Muscle layer of colon (tissue), 2 donors: ENCODE data around the gene MBNL1.
A peak's percentile ranks its signal among the peaks of the same experiment; 100 is the strongest.
"Not testable (repeated sequence)": the region's sequence is repeated elsewhere in the genome, so short reads cannot be mapped to it uniquely, and the experiment has no call there.

Experiments
- H3K27ac ChIP-seq: one replicate; pipeline ENCODE4 v1.7.0; 2013; ENCODE audit warnings: low read depth, mild to moderate bottlenecking, low read length, moderate library complexity
- H3K27me3 ChIP-seq, 2 donors: one replicate each; pipeline ENCODE4 v1.7.0; 2013; ENCODE audit warnings: low read length in 2 of 2, mild to moderate bottlenecking in 2 of 2; ENCODE audit not compliant: insufficient read depth in 2 of 2, control insufficient read depth in 1 of 2
- H3K36me3 ChIP-seq: one replicate; pipeline ENCODE4 v1.7.0; 2013; ENCODE audit warnings: mild to moderate bottlenecking, low read length; ENCODE audit not compliant: insufficient read depth
- H3K4me1 ChIP-seq: one replicate; pipeline ENCODE4 v1.7.0; 2013; ENCODE audit warnings: mild to moderate bottlenecking, low read length; ENCODE audit not compliant: insufficient read depth
- H3K4me3 ChIP-seq, 2 donors: one replicate each; pipeline ENCODE4 v1.7.0; 2013; ENCODE audit warnings: low read length in 2 of 2, low read depth in 1 of 2, mild to moderate bottlenecking in 1 of 2, moderate library complexity in 1 of 2
- H3K9ac ChIP-seq: one replicate; pipeline ENCODE4 v1.7.0; 2013; ENCODE audit warnings: low read length
- H3K9me3 ChIP-seq: one replicate; pipeline ENCODE4 v1.7.0; 2013; ENCODE audit warnings: mild to moderate bottlenecking, low read length
- donor health status: abdominal sarcoma.
- donor health status: Adenocarcinoma of cecum.

MBNL1 gene

DNA sequence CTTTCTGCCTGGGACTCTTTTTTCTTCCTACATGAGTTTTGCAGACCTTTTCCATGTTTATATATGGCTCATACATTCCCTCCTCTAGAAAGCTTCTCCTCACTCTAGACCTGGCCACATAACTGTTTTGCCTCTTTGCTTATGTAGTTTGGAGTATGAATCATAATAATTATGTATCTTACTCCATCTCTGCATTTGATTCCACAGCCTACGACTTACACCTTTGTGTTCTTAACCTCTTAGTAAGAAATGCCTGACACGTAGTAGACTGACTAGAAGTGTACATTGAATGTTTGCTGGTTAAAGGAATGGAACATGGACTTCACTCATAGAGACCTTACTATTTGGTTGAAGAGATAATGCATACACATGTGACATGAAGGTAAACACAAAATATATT, 56.4 kb downstream of the MBNL1 start:
- no peaks in the 10 kb centered on the region for H3K27me3 ChIP-seq
- H3K4me1 ChIP-seq, result peaks cover 44% of the 10 kb centered on the region
- no peak overlapping the region for H3K4me3 ChIP-seq
- no peak overlapping the region for H3K27ac ChIP-seq
- no peaks in the 10 kb centered on the region for H3K9me3 ChIP-seq
- no peak overlapping the region for H3K9ac ChIP-seq
- H3K36me3 ChIP-seq, result no peaks in the 10 kb centered on the region

GRCh38 chr3:152327203-152327602, 58.5 kb downstream of the MBNL1 start:
- no peaks in the 10 kb centered on the region for H3K27me3 ChIP-seq
- H3K9me3 ChIP-seq, result no peaks in the 10 kb centered on the region
- peak overlapping the region; percentile 31 for H3K27ac ChIP-seq
- no peak overlapping the region for H3K9ac ChIP-seq
- peaks cover 45% of the 10 kb centered on the region for H3K4me1 ChIP-seq
- peaks cover 3% of the 10 kb centered on the region for H3K36me3 ChIP-seq
- no peak overlapping the region for H3K4me3 ChIP-seq

DNA sequence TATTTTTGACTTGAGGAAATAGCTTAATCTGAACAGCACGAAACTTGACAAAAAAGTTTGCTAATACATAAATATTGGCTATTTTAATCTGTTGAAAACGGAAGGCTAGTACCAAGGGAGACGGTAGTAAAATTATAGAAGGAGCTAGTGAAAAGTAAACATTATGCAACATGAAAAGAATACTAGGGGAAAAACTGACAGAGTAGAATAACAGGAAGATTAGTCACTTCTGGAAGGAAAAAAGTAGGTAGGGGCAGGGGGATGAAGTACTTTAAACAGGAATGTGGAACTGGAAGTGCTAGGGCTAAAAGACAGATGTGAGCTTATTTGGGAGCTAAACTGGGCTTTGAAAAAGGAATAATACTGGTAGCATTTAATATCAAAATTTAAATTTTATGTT, 60.1 kb downstream of the MBNL1 start:
- H3K9ac ChIP-seq, result no peak overlapping the region

GRCh38 chr3:152330559-152330958, 61.8 kb downstream of the MBNL1 start:
- Histone ChIP-seq H3K4me1 (peaks cover 61% of the 10 kb centered on the region), H3K36me3 (peaks cover 8% of the 10 kb centered on the region), H3K4me3 (no peak overlapping the region), H3K27me3 (no peaks in the 10 kb centered on the region), H3K27ac (peak overlapping the region; percentile 19), H3K9me3 (no peaks in the 10 kb centered on the region), H3K9ac (no peak overlapping the region)

More for the DNA sequence above, 60.1 kb downstream of the MBNL1 start:
- Histone ChIP-seq H3K9me3 (no peaks in the 10 kb centered on the region), H3K27ac (no peak overlapping the region), H3K27me3 (no peaks in the 10 kb centered on the region), H3K36me3 (peaks cover 3% of the 10 kb centered on the region), H3K4me3 (no peak overlapping the region), H3K4me1 (peaks cover 54% of the 10 kb centered on the region)

GRCh38 chr3:152331018-152331541, 62.4 kb downstream of the MBNL1 start:
- H3K36me3 ChIP-seq, result peaks cover 8% of the 10 kb centered on the region
- no peaks in the 10 kb centered on the region for H3K27me3 ChIP-seq
- H3K4me3 ChIP-seq, result no peak overlapping the region
- H3K4me1 ChIP-seq, result peaks cover 66% of the 10 kb centered on the region
- H3K9ac ChIP-seq, result no peak overlapping the region
- H3K9me3 ChIP-seq, result no peaks in the 10 kb centered on the region
- peak overlapping the region; percentile 25 for H3K27ac ChIP-seq

- no peaks in the 10 kb centered on the region for H3K27me3 ChIP-seq
Observed at GRCh38 chr3:152331998-152332397, 63.3 kb downstream of the MBNL1 start.

GRCh38 chr3:152333928-152334327, 65.2 kb downstream of the MBNL1 start:
- Histone ChIP-seq H3K27me3 (no peaks in the 10 kb centered on the region), H3K4me3 (no peak overlapping the region), H3K9me3 (no peaks in the 10 kb centered on the region), H3K9ac (no peak overlapping the region), H3K36me3 (peaks cover 8% of the 10 kb centered on the region), H3K27ac (no peak overlapping the region), H3K4me1 (peaks cover 67% of the 10 kb centered on the region)

More at GRCh38 chr3:152331998-152332397, 63.3 kb downstream of the MBNL1 start:
- H3K4me1 ChIP-seq, result peaks cover 68% of the 10 kb centered on the region
- H3K9ac ChIP-seq, result no peak overlapping the region
- peaks cover 8% of the 10 kb centered on the region for H3K36me3 ChIP-seq
- H3K9me3 ChIP-seq, result no peaks in the 10 kb centered on the region
- H3K27ac ChIP-seq, result no peak overlapping the region
- H3K4me3 ChIP-seq, result no peak overlapping the region

- Histone ChIP-seq H3K27me3 (no peaks in the 10 kb centered on the region), H3K9ac (no peak overlapping the region), H3K4me1 (peaks cover 62% of the 10 kb centered on the region), H3K27ac (no peak overlapping the region), H3K4me3 (no peak overlapping the region), H3K9me3 (no peaks in the 10 kb centered on the region), H3K36me3 (peaks cover 8% of the 10 kb centered on the region)
Observed at GRCh38 chr3:152334761-152335160, 66.0 kb downstream of the MBNL1 start.

GRCh38 chr3:152335273-152335672, 66.5 kb downstream of the MBNL1 start:
- Histone ChIP-seq H3K4me1 (peaks cover 61% of the 10 kb centered on the region), H3K36me3 (peaks cover 12% of the 10 kb centered on the region), H3K9me3 (no peaks in the 10 kb centered on the region), H3K9ac (no peak overlapping the region), H3K4me3 (no peak overlapping the region), H3K27ac (no peak overlapping the region), H3K27me3 (no peaks in the 10 kb centered on the region)

GRCh38 chr3:152337337-152337736, 68.6 kb downstream of the MBNL1 start:
- not testable (repeated sequence) for H3K9me3 ChIP-seq, H3K27ac ChIP-seq, H3K9ac ChIP-seq, H3K4me3 ChIP-seq, H3K27me3 ChIP-seq
- peaks cover 60% of the 10 kb centered on the region for H3K4me1 ChIP-seq
- peaks cover 15% of the 10 kb centered on the region for H3K36me3 ChIP-seq

DNA sequence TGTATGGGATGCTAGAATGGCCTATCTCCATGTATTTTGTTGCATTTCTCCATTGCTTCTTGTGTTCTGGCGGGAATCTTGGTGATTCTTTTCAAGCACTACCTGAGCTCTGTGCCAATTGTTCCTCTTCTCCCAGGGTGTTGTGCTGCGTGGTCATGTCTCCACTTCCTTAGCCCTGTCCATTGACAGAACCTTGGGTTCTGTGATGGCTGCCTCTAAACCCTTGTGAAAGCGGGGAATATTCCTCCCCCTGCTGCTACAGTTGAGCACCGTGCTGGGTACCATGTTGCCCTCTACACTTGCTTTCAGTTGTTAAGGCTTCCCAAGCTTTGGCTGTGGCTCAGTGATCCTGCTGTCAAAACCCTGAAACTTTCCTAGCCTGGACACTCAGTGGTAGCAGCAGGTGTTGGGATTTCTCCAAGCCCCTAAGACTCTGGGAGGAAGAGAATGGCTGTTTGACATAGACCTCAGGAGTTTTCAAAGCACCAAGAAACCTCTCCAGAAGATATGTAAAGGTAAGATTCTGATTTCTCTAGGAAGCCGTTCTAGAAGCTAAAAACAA, 69.5 kb downstream of the MBNL1 start:
- no peaks in the 10 kb centered on the region for H3K27me3 ChIP-seq
- peaks cover 19% of the 10 kb centered on the region for H3K36me3 ChIP-seq
- H3K27ac ChIP-seq, result no peak overlapping the region
- H3K9me3 ChIP-seq, result no peaks in the 10 kb centered on the region
- no peak overlapping the region for H3K4me3 ChIP-seq
- no peak overlapping the region for H3K9ac ChIP-seq
- peaks cover 55% of the 10 kb centered on the region for H3K4me1 ChIP-seq

DNA sequence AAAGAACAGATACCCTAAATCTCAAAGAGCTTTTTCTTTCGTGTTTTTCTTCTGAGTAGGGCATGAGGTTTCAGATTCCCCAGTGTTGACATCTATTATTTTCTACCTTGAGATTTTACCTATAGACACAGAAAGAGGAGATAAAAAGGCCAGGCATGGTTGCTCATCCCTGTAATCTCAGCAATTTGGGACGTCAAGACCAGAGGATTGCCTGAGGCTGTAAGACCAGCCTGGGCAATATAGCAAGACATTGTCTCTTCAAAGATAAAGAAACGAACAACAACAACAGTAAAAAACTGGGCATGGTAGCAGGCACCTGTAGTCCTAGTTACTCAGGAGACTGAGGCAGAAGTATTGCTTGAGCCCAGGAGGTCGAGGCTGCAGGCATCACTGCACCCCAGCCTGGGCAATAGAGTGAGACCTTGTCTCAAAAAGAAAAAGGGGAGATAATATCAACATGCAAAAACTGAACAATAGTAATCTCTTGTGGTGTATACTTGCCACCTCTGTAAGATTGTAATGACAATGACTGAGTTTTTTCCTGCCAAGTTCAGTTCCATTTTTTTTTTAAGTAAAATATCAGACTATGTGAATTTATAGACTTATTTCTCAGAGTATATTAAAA, 71.3 kb downstream of the MBNL1 start:
- no peaks in the 10 kb centered on the region for H3K27me3 ChIP-seq
- peaks cover 58% of the 10 kb centered on the region for H3K4me1 ChIP-seq
- peaks cover 18% of the 10 kb centered on the region for H3K36me3 ChIP-seq
- no peak overlapping the region for H3K9ac ChIP-seq
- no peak overlapping the region for H3K27ac ChIP-seq
- H3K9me3 ChIP-seq, result no peaks in the 10 kb centered on the region
- no peak overlapping the region for H3K4me3 ChIP-seq
